C4-2B (cell line): Measurements from ENCODE around the gene GAS6.

ENCODE experiments used
- CTCF ChIP-seq: fragments of 450-650 bp; conservative IDR thresholded peaks from 2 replicates; pipeline ENCODE4 v1.5.1; 2017; ENCODE audit warnings: mild to moderate bottlenecking
- ZFX ChIP-seq: fragments of 450-650 bp; IDR thresholded peaks from 2 replicates; pipeline ENCODE4 v1.6.1; 2017

DNA sequence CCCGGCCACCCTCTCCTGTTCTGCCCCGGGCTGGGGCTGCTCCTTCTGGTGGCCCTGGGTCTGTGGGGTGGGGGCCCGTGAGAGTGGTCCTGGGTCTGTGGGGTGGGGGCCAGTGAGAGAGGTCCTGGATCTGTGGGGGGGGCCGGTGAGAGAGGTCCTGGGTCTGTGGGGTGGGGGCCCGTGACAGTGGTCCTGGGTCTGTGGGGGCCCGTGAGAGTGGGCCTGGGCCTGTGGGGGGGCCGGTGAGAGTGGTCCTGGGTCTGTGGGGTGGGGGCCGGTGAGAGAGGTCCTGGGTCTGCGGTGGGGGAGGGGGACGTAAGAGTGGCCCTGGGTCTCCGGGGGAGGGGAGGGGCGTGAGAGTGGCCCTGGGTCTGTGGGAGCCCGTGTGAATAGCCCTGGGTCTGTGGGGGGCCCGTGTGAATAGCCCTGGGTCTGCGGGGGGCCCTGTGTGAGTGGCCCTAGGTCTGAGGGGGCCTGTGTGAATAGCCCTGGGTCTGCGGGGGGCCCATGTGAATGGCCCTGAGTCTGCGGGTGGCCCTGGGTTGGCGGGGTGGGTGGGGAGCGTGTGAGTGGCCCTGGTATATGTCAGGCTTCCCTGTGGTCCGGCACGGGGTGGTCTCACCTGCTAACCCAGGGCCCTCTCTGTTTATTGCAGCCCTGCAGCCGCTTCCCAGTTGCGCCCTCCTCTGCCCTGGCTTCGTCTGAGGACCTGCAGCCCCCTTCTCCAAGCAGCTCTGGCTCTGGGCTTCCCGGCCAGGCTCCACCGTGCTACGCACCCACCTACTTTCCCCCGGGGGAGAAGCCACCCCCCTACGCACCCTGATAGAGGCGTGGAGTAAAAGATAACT is 52.6 kb downstream of the GAS6 start:
- TF ChIP-seq CTCF (no peak), ZFX (no peak)
